Stimulated activated CD8-positive, alpha-beta memory T cell treated with anti-CD3 and anti-CD28 coated beads, Interleukin-2, amount 100 ng/mL, for 1 hour (primary cell): ENCODE results near the gene PTPRN2.
"Not testable (repeated sequence)": the region's sequence is repeated elsewhere in the genome, so short reads cannot be mapped to it uniquely, and the experiment has no call there.

Experiments
- DNase-seq, 2 donors: peaks; one replicate each; pipeline ENCODE4 v3.0.0-alpha.2; 2020; ENCODE audit warnings: low read depth in 2 of 2

PTPRN2 gene

GRCh38 chr7:157981778-157982177 lies 605.8 kb downstream of the PTPRN2 start:
- DNase-seq = no peak

DNA sequence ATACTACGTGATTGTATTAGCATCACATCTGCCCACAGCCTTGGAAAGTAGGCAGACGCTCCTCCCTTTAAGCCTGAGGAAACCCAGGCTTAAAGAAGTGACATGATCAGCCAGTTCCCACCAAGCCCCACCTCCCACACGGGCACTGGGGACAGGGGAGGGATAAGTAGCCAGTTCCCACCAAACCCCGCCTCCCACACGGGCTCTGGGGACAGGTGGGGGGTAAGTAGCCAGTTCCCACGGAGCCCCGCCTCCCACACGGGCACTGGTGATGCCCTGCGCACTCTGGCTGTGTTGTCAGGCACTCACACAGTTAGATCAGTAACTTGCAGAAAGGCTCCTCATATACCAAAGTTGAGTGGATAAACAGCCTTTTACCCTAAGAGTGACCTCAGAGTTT lies 606.8 kb downstream of the PTPRN2 start:
- DNase-seq = no peak

DNA sequence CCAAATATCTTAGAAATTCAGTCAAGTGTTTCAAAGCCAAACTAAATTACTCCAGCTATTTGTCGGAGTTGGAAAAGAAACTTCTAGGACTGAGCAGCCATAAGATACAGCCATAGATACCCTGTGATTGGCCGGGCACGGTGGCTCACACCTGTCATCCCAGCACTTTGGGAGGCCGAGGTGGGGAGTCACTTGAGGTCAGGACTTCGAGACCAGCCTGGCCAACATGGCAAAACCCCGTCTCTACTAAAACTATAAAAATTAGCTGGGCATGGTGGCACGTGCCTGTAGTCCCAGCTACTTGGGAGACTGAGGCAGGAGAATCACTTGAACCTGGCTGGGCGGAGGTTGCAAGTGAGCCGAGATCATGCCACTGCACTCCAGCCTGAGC lies 607.3 kb downstream of the PTPRN2 start:
- not testable (repeated sequence) for DNase-seq

DNA sequence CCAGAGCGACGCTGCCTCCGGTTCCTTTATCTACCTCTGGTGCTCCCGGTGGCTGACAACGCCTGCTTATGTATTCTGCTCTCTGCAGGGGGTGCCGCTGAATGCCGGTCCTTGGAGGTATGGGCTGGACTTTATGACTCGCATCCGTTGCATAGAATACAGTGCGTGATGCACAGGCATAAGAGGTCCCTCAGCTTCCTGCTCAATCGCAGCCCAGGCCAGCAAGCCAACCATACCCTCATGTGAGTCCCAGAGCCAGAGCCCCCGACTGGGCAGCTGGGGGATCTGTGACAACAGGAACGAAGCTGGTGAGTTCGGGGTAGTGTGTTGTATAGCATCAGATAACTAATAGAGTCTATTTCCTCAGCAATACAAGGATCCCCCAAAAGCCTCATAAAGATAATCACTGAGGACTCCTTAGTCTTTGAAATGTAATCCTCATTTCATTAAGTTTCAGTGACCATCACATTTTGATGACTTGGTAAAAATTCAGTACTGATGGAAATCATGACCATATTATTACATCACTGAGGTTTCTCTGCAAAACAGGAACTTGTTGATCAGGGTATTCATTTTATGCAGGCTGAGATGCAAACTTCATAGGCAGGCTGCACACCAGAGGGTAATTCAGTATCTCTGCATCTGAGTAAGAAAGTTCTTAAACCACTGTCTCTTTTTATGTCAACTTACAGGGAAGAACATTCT lies 607.8 kb downstream of the PTPRN2 start:
- no peak for DNase-seq

- no peak for DNase-seq
Measured at GRCh38 chr7:157978766-157979165, 608.9 kb downstream of the PTPRN2 start.

- DNase-seq = no peak
Measured at GRCh38 chr7:157977717-157978496, 609.7 kb downstream of the PTPRN2 start.

- DNase-seq = no peak
Measured at GRCh38 chr7:157977306-157977705, 610.3 kb downstream of the PTPRN2 start.

GRCh38 chr7:157976406-157976805 lies 611.2 kb downstream of the PTPRN2 start:
- no peak for DNase-seq

DNA sequence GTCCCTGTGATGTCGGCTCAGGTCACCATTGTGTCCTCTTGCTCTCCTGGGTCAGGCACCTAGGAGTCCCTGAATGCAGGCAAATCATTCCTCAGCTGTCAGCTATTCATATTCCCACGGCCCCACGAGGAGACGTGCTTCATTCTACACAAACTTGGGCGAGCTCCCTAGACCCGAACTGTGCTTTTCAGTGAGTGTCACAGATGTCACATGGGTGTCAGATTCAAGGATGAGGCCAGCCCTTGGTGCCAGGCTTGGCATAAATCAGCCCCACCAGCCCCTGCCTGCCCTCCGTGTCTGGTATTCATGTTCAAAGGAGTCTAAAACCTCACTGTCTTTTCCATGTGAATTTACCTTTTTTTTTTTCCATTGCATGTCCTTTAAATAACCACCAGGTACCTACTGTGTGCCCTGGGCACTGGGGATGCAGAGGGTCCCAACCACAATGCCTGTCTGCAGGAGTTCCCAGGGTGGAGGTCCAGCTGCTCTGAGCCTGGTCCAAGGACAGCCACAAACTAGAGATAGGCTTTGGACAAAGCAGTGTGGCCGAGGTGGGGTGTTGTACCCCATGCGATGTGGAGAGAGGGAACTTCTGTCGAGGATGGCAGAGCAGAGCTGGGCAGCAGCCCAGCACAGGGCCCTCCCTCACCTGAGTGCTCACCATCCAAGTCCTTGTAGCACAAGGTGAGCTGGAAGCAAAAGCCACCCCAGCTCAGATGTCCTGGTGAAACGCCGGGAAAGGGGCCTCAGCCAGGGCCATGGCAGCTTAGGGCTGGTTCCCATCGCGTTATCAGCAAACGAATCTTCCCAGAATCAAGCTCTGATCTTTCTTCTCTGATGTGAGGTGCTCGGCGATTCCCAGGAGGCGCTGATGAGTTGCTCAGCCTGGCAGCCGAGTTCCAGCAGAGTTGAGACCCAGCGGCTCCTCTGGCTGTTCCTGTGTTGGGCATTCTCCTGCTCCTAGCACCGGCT lies 611.9 kb downstream of the PTPRN2 start:
- DNase-seq = no peak

GRCh38 chr7:157974678-157975230 lies 612.9 kb downstream of the PTPRN2 start:
- DNase-seq = no peak

DNA sequence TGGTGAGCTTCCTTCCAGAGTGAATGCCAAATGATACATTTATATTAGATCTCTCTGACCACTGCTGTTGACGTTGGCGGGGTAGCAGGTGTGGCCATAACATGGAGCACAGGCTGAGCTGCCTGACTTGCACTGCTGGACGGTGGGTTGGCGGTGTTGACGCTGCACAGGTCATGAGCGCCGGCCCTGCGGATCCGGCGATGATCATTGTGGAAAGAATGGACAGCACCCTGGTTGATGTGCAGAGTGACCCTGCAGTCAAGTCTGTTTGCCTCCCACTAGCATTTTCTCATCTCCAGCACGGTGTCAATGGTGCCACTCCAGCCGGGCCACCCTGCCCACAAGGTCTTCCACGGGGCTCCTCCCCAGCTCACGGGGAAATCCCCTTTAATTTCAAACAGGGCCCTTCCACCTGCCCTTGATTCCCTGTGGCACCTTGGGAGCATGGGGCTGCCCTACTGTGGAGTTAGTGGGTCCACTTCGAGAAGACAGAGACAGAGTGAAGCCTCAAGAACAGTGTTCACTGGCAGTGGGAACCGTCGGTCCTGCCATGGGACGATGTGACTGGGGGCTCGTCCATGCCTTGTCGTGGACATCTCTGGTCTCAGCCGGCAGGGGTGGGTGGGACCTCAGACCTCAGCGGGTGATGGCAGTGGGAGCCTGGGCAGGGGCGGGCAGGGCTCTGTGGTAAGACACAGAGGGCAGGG lies 613.5 kb downstream of the PTPRN2 start:
- DNase-seq = no peak

DNA sequence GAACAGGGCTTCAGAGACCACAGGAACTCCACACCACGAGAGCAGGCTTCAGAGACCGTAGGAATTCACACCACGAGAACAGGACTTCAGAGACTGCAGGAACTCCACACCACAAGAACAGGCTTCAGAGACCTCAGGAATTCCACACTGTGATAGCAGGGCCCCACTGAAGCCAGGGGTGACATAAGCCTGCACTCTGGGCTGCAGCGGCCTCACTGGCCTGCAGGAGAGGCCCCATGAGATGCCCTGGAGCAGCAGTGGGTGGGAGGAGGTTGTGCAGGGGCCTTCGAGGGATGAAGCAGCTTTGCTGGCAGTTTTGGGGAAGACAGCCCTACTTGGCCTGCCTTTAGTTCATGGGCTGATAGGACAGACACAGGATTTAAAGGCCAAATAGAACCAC lies 614.7 kb downstream of the PTPRN2 start:
- no peak for DNase-seq

DNA sequence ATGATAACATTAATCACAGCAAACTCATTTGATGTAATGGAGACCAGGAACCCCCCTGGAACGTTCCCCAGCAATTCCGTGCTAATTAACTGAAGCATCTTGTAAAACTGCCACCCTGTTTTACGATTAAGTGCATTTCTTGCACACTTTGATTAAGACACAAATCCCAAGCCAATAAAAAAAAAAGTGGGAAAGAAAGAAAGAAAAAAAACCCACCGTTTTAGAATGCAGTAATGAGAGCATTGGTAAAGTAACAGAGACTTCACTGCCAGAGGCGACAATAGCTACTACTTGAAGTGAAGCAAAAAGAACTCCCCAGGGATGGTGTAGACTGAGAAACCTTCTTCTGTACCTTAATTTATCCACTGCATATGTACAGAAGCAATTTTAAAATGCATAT lies 616.1 kb downstream of the PTPRN2 start:
- no peak for DNase-seq

- DNase-seq = no peak
Measured at GRCh38 chr7:157970744-157971143, 616.9 kb downstream of the PTPRN2 start.

DNA sequence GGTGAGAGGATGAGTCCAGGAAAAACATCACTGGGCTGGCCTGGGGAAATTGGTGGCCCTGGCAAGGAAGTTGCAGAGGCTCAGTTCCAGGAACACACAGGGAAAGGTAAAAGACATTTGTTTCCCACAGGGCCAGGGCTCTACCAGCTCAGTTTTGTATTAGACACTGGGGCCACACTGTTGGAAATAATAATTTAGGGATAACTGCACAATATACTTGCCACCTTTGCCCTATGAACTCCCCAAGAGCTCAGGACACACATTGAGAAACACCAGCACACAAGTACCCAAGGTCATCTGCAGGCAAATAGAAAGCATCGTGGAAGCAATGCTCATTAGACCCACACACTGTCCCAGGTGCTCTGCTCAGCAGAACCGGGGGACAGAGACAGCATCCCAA lies 617.6 kb downstream of the PTPRN2 start:
- no peak for DNase-seq

- DNase-seq = no peak
Measured at GRCh38 chr7:157966490-157966889, 621.1 kb downstream of the PTPRN2 start.

GRCh38 chr7:157964521-157964920 lies 623.1 kb downstream of the PTPRN2 start:
- no peak for DNase-seq

- no peak for DNase-seq
Measured at GRCh38 chr7:157964016-157964415, 623.6 kb downstream of the PTPRN2 start.

DNA sequence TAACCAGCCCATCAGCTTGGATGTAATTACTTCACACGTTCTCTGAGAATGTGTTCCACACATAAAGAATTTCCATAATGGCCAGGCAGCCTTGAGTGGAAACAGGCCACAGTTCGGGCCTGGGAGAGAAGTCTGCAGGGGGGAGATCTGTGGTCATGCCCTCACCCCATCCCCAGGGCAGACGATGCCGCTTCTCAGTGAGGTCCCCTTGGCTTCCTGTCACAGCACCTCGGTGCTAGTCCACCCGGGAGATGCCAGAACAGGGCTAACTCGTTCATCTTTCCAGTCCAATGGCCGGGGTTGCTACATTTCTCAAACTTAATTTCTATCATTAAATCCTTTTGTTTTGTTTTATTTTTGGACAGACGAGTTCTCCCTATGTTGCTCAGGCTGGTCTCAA lies 624.1 kb downstream of the PTPRN2 start:
- DNase-seq = no peak

GRCh38 chr7:157962458-157963306 lies 624.9 kb downstream of the PTPRN2 start:
- no peak for DNase-seq
